ENCODE measurements around the gene NUB1. TPM values are rescaled to one million over a fixed set of nuclear protein-coding genes. Genes with fewer than 3 reads are reported as not detected.
"Not testable (repeated sequence)": the region's sequence is repeated elsewhere in the genome, so short reads cannot be mapped to it uniquely, and the experiment has no call there.

Gene NUB1
- total and polyA plus RNA-seq, 7 experiments from 2014 or later, result 58.1 to 116 (median 80.1) TPM

GRCh38 chr7:151299940-151300645, 41.5 kb upstream of the NUB1 start:
- peaks cover 0 to 6% (median 5%) of the 10 kb centered on the region in 5 donors for H3K36me3 Mint-ChIP-seq
- H3K4me1 ChIP-seq (ENCODE audit: control insufficient read depth in 2 of 2, insufficient read depth in 2 of 2, low read length in 2 of 2), result peaks cover 3 to 6% of the 10 kb centered on the region in 2 donors
- H3K27ac Mint-ChIP-seq, result no peak overlapping the region
- DNase-seq, result no peak
- H3K4me1 Mint-ChIP-seq, result peaks cover 4 to 11% (median 9%) of the 10 kb centered on the region in 7 donors
- no peaks in the 10 kb centered on the region for H3K27me3 ChIP-seq (ENCODE audit: control insufficient read depth in 2 of 2, insufficient read depth in 2 of 2, low read length in 2 of 2)
- ChIA-PET POLR2A (no interaction called here), CTCF (interaction anchor here (0.8 kb wide), 1 partner anchor 56 kb away, joined by 3 read pairs; no protein-coding TSS in a partner anchor)
- H3K9me3 Mint-ChIP-seq, result peaks cover 0 to 11% (median 6%) of the 10 kb centered on the region in 11 donors
- H3K4me3 ChIP-seq (ENCODE audit: low read length), result no peak overlapping the region
- no peak overlapping the region for H3K27ac ChIP-seq (ENCODE audit: low read depth, low read length)
- no peaks in the 10 kb centered on the region for H3K9me3 ChIP-seq (ENCODE audit: control insufficient read depth in 2 of 3, low read length in 3 of 3)
- intact Hi-C loops (cut with micrococcal nuclease), result loop anchor here (5.0 kb wide), 2 partner anchors 68 to 133 kb away; partner anchors contain the start of genes CHPF2 (in 1 of the 2) and GBX1 (in 1 of the 2)
- H3K36me3 ChIP-seq (ENCODE audit: control insufficient read depth in 2 of 3, insufficient read depth in 3 of 3, low read length in 3 of 3), result no peaks in the 10 kb centered on the region
- H3K4me3 Mint-ChIP-seq, result no peak overlapping the region
- H3K27me3 Mint-ChIP-seq, result peaks cover 10 to 39% (median 25%) of the 10 kb centered on the region in 5 donors
- ATAC-seq, result no peak

GRCh38 chr7:151301471-151302462, 39.8 kb upstream of the NUB1 start:
- no peaks in the 10 kb centered on the region for H3K9me3 ChIP-seq (ENCODE audit: control insufficient read depth in 2 of 3, low read length in 3 of 3)
- DNase-seq (no peak), ATAC-seq (no peak)
- H3K27me3 ChIP-seq (ENCODE audit: control insufficient read depth in 2 of 2, insufficient read depth in 2 of 2, low read length in 2 of 2), result no peaks in the 10 kb centered on the region
- no peak overlapping the region for H3K27ac ChIP-seq (ENCODE audit: low read depth, low read length)
- H3K4me3 ChIP-seq (ENCODE audit: low read length), result no peak overlapping the region
- Mint-ChIP-seq H3K4me1 (peaks cover 4 to 19% (median 12%) of the 10 kb centered on the region in 7 donors), H3K4me3 (peak overlapping the region in 1 of 10 donors; percentile 5), H3K27ac (peak overlapping the region in 1 of 9 donors; percentile 21), H3K36me3 (peaks cover 0 to 5% (median 0%) of the 10 kb centered on the region in 5 donors), H3K27me3 (peaks cover 19 to 41% (median 32%) of the 10 kb centered on the region in 5 donors), H3K9me3 (peaks cover 0 to 3% (median 0%) of the 10 kb centered on the region in 11 donors)
- POLR2A ChIA-PET, result interaction anchor here (0.9 kb wide), 1 partner anchor 16 kb away, joined by 5 read pairs; no protein-coding TSS in a partner anchor
- peaks cover 3 to 6% of the 10 kb centered on the region in 2 donors for H3K4me1 ChIP-seq (ENCODE audit: control insufficient read depth in 2 of 2, insufficient read depth in 2 of 2, low read length in 2 of 2)
- intact Hi-C loops (cut with micrococcal nuclease), result loop anchor here (5.0 kb wide), 2 partner anchors 69 to 134 kb away; partner anchors contain the start of genes CHPF2 (in 1 of the 2) and GBX1 (in 1 of the 2)
- CTCF ChIA-PET, result interaction anchor here (0.6 kb wide), 1 partner anchor 1900 kb away, joined by 4 read pairs; no protein-coding TSS in a partner anchor
- no peaks in the 10 kb centered on the region for H3K36me3 ChIP-seq (ENCODE audit: control insufficient read depth in 2 of 3, insufficient read depth in 3 of 3, low read length in 3 of 3)

GRCh38 chr7:151304251-151304650, 37.4 kb upstream of the NUB1 start:
- H3K36me3 Mint-ChIP-seq; H3K4me3 ChIP-seq (ENCODE audit: low read length); H3K27ac Mint-ChIP-seq; H3K27me3 ChIP-seq (ENCODE audit: control insufficient read depth in 2 of 2, insufficient read depth in 2 of 2, low read length in 2 of 2); H3K36me3 ChIP-seq (ENCODE audit: control insufficient read depth in 2 of 3, insufficient read depth in 3 of 3, low read length in 3 of 3); H3K4me1 ChIP-seq (ENCODE audit: control insufficient read depth in 2 of 2, insufficient read depth in 2 of 2, low read length in 2 of 2); H3K27ac ChIP-seq (ENCODE audit: low read depth, low read length); ATAC-seq; H3K9me3 ChIP-seq (ENCODE audit: control insufficient read depth in 2 of 3, low read length in 3 of 3); H3K9me3 Mint-ChIP-seq; DNase-seq: not testable (repeated sequence)
- Mint-ChIP-seq H3K27me3 (peaks cover 19 to 42% (median 28%) of the 10 kb centered on the region in 5 donors), H3K4me3 (peak overlapping the region in 5 of 10 donors; percentile 66 to 78 (median 75)), H3K4me1 (peaks cover 4 to 19% (median 12%) of the 10 kb centered on the region in 7 donors)
- ChIA-PET CTCF (interaction anchor here (0.6 to 1.6 kb wide), 10 partner anchors 11 to 1415 kb away, joined by 3 to 6 read pairs (median 3); no protein-coding TSS in a partner anchor), POLR2A (interaction anchor here (0.7 kb wide), 1 partner anchor 645 kb away, joined by 3 read pairs; no protein-coding TSS in a partner anchor)
- intact Hi-C loops (cut with micrococcal nuclease), result loop anchor here (5.0 kb wide), 2 partner anchors 72 to 137 kb away; partner anchors contain the start of genes CHPF2 (in 1 of the 2) and GBX1 (in 1 of the 2)

- Mint-ChIP-seq H3K9me3 (peaks cover 0 to 2% (median 0%) of the 10 kb centered on the region in 11 donors), H3K4me3 (peak overlapping the region; percentile 6 to 78 (median 63)), H3K27me3 (peaks cover 19 to 46% (median 28%) of the 10 kb centered on the region in 5 donors), H3K27ac (no peak overlapping the region), H3K4me1 (peaks cover 0 to 21% (median 12%) of the 10 kb centered on the region in 7 donors), H3K36me3 (peaks cover 0 to 5% (median 0%) of the 10 kb centered on the region in 5 donors)
- H3K4me1 ChIP-seq (ENCODE audit: control insufficient read depth in 2 of 2, insufficient read depth in 2 of 2, low read length in 2 of 2), result peaks cover 3 to 6% of the 10 kb centered on the region in 2 donors
- intact Hi-C loops (cut with micrococcal nuclease), result loop anchor here (5.0 kb wide), 2 partner anchors 73 to 138 kb away; partner anchors contain the start of genes CHPF2 (in 1 of the 2) and GBX1 (in 1 of the 2)
- DNase-seq (no peak), ATAC-seq (no peak)
- POLR2A ChIA-PET, result interaction anchor here (0.7 kb wide), 1 partner anchor 646 kb away, joined by 3 read pairs; no protein-coding TSS in a partner anchor
- H3K27ac ChIP-seq (ENCODE audit: low read depth, low read length), result no peak overlapping the region
- H3K4me3 ChIP-seq (ENCODE audit: low read length), result no peak overlapping the region
- no peaks in the 10 kb centered on the region for H3K9me3 ChIP-seq (ENCODE audit: control insufficient read depth in 2 of 3, low read length in 3 of 3)
- H3K36me3 ChIP-seq (ENCODE audit: control insufficient read depth in 2 of 3, insufficient read depth in 3 of 3, low read length in 3 of 3), result no peaks in the 10 kb centered on the region
- H3K27me3 ChIP-seq (ENCODE audit: control insufficient read depth in 2 of 2, insufficient read depth in 2 of 2, low read length in 2 of 2), result no peaks in the 10 kb centered on the region
- CTCF ChIA-PET, result interaction anchor here (0.9 to 1.6 kb wide), 5 partner anchors 10 to 291 kb away, joined by 3 to 6 read pairs (median 3); no protein-coding TSS in a partner anchor
These were observed 36.8 kb upstream of the NUB1 start for GRCh38 chr7:151304856-151305255.

GRCh38 chr7:151306374-151306773, 35.2 kb upstream of the NUB1 start:
- ChIA-PET POLR2A (interaction anchor here (0.6 kb wide), 1 partner anchor 86 kb away, joined by 3 read pairs; no protein-coding TSS in a partner anchor), CTCF (interaction anchor here (0.5 to 0.8 kb wide), 3 partner anchors 10 to 183 kb away, joined by 3 read pairs; no protein-coding TSS in a partner anchor)
- H3K36me3 ChIP-seq (ENCODE audit: control insufficient read depth in 2 of 3, insufficient read depth in 3 of 3, low read length in 3 of 3), result no peaks in the 10 kb centered on the region
- no peak overlapping the region for H3K4me3 Mint-ChIP-seq
- no peaks in the 10 kb centered on the region for H3K27me3 ChIP-seq (ENCODE audit: control insufficient read depth in 2 of 2, insufficient read depth in 2 of 2, low read length in 2 of 2)
- H3K4me1 Mint-ChIP-seq, result peaks cover 0 to 21% (median 12%) of the 10 kb centered on the region in 7 donors
- H3K4me3 ChIP-seq (ENCODE audit: low read length), result no peak overlapping the region
- intact Hi-C loops (cut with micrococcal nuclease), result no loop called here
- peaks cover 3 to 6% of the 10 kb centered on the region in 2 donors for H3K4me1 ChIP-seq (ENCODE audit: control insufficient read depth in 2 of 2, insufficient read depth in 2 of 2, low read length in 2 of 2)
- no peak for DNase-seq
- H3K27ac Mint-ChIP-seq, result no peak overlapping the region
- no peaks in the 10 kb centered on the region for H3K9me3 Mint-ChIP-seq
- H3K36me3 Mint-ChIP-seq, result peaks cover 0 to 5% (median 0%) of the 10 kb centered on the region in 5 donors
- peaks cover 19 to 43% (median 26%) of the 10 kb centered on the region in 5 donors for H3K27me3 Mint-ChIP-seq
- H3K27ac ChIP-seq (ENCODE audit: low read depth, low read length), result no peak overlapping the region
- ATAC-seq, result no peak
- no peaks in the 10 kb centered on the region for H3K9me3 ChIP-seq (ENCODE audit: control insufficient read depth in 2 of 3, low read length in 3 of 3)
